WTC11 (cell line): ENCODE data around the gene KIF13A. TPM values are rescaled to one million over a fixed set of nuclear protein-coding genes. Genes with fewer than 3 reads are reported as not detected.
A peak's percentile ranks its signal among the peaks of the same experiment; 100 is the strongest.

Source experiments
- ATAC-seq: fragments of 200-7000 bp; cut with Tn5 transposase; 2 replicates; pipeline ENCODE4 v1.10.0; 2021; ENCODE audit warnings: mild to moderate bottlenecking, moderate library complexity
- CTCF ChIA-PET: fragments of 300-600 bp; sonication (Branson Sonifier 250); formaldehyde crosslinking; loops from one replicate; lab custom pipeline; 2021; ENCODE audit warnings: antibody characterized with exemption; lab: Charles Lee
- POLR2A ChIA-PET: fragments of 350-600 bp; sonication (Branson Sonifier 250); formaldehyde crosslinking; loops from one replicate; lab custom pipeline; 2021; ENCODE audit warnings: antibody characterized with exemption; lab: Charles Lee
- DNase-seq: peaks from one replicate; pipeline ENCODE4 v3.0.0; 2021; ENCODE audit warnings: low spot score
- H3K27ac Mint-ChIP-seq: 2 replicates; pipeline ENCODE4 v1.8.0; 2021; ENCODE audit warnings: mixed read lengths
- H3K27me3 Mint-ChIP-seq: 2 replicates; pipeline ENCODE4 v1.8.0; 2021; ENCODE audit warnings: low read depth, mild to moderate bottlenecking, moderate library complexity, mixed read lengths
- H3K36me3 Mint-ChIP-seq: 2 replicates; pipeline ENCODE4 v1.8.0; 2021; ENCODE audit warnings: mixed read lengths
- H3K4me1 Mint-ChIP-seq: 2 replicates; pipeline ENCODE4 v1.8.0; 2022; ENCODE audit warnings: mixed read lengths
- H3K4me3 Mint-ChIP-seq: 2 replicates; pipeline ENCODE4 v1.8.0; 2021; ENCODE audit warnings: mild to moderate bottlenecking, moderate library complexity, mixed read lengths
- H3K9me3 Mint-ChIP-seq: 2 replicates; pipeline ENCODE4 v1.8.0; 2021; ENCODE audit warnings: mixed read lengths
- CREB1 ChIP-seq: sonication (generic); formaldehyde crosslinking; IDR thresholded peaks from 2 replicates; pipeline ENCODE4 v1.8.0; 2023; ENCODE audit warnings: mild to moderate bottlenecking, missing genetic modification reagents
- E2F4 ChIP-seq: sonication (generic); formaldehyde crosslinking; IDR thresholded peaks from 2 replicates; pipeline ENCODE4 v1.8.1; 2022; ENCODE audit warnings: low read depth, mild to moderate bottlenecking, moderate library complexity, missing genetic modification reagents, borderline replicate concordance
- E2F5 ChIP-seq: sonication (generic); formaldehyde crosslinking; IDR thresholded peaks from 2 replicates; pipeline ENCODE4 v1.8.1; 2022; ENCODE audit warnings: mild to moderate bottlenecking, moderate library complexity, missing genetic modification reagents
- GABPB1 ChIP-seq: sonication (generic); formaldehyde crosslinking; IDR thresholded peaks from 2 replicates; pipeline ENCODE4 v1.8.1; 2023; ENCODE audit warnings: mild to moderate bottlenecking, missing genetic modification reagents
- HMGA2 ChIP-seq: fragments of 250-450 bp; sonication (Bioruptor Pico); IDR thresholded peaks from 2 replicates; pipeline ENCODE4 v1.4.0; 2021; ENCODE audit warnings: mild to moderate bottlenecking, moderate library complexity
- KAT7 ChIP-seq: sonication (generic); formaldehyde crosslinking; IDR thresholded peaks from 2 replicates; pipeline ENCODE4 v1.8.1; 2023; ENCODE audit warnings: missing genetic modification reagents, mild to moderate bottlenecking, borderline replicate concordance
- MYBL2 ChIP-seq: sonication (generic); formaldehyde crosslinking; IDR thresholded peaks from 2 replicates; pipeline ENCODE4 v1.8.1; 2023; ENCODE audit warnings: mild to moderate bottlenecking, moderate library complexity, missing genetic modification reagents
- NR1H2 ChIP-seq: sonication (generic); formaldehyde crosslinking; IDR thresholded peaks from 2 replicates; pipeline ENCODE4 v1.9.0; 2021; ENCODE audit warnings: mild to moderate bottlenecking, moderate library complexity, missing genetic modification reagents
- PRRX2 ChIP-seq: fragments of 250-450 bp; sonication (Bioruptor Pico); IDR thresholded peaks from 2 replicates; pipeline ENCODE4 v1.8.0; 2021; ENCODE audit warnings: mild to moderate bottlenecking
- TCF7 ChIP-seq: sonication (generic); formaldehyde crosslinking; IDR thresholded peaks from 2 replicates; pipeline ENCODE4 v1.8.0; 2022; ENCODE audit warnings: mild to moderate bottlenecking, low read depth, missing genetic modification reagents, moderate library complexity
- TEAD4 ChIP-seq: sonication (generic); formaldehyde crosslinking; IDR thresholded peaks from 2 replicates; pipeline ENCODE4 v1.8.0; 2022; ENCODE audit warnings: mild to moderate bottlenecking, missing genetic modification reagents
- USF2 ChIP-seq: sonication (generic); formaldehyde crosslinking; IDR thresholded peaks from 2 replicates; pipeline ENCODE4 v1.8.1; 2023; ENCODE audit warnings: mild to moderate bottlenecking, missing genetic modification reagents, moderate library complexity
- ZNF416 ChIP-seq: fragments of 250-450 bp; sonication (Bioruptor Pico); IDR thresholded peaks from 2 replicates; pipeline ENCODE4 v1.9.0; 2021; ENCODE audit warnings: mild to moderate bottlenecking, inconsistent platforms
- ZNF671 ChIP-seq: fragments of 250-450 bp; sonication (Bioruptor Pico); IDR thresholded peaks from 2 replicates; pipeline ENCODE4 v1.8.0; 2021; ENCODE audit warnings: mild to moderate bottlenecking
- total RNA-seq: library from RNA; stranded (reverse); gene quantifications from 3 replicates; pipeline ENCODE4 v1.2.3, GENCODE V29; 2021
- TF ChIP-seq, protein P1 (sequence below): fragments of 250-450 bp; sonication (Bioruptor Pico); IDR thresholded peaks from 2 replicates; pipeline ENCODE4 v1.9.0; 2021; ENCODE audit warnings: mild to moderate bottlenecking
- TF ChIP-seq, protein P2 (sequence below): fragments of 250-450 bp; sonication (Bioruptor Pico); IDR thresholded peaks from 2 replicates; pipeline ENCODE4 v2.1.2; 2022; ENCODE audit warnings: mild to moderate bottlenecking, moderate library complexity
- TF ChIP-seq, protein P3 (sequence below): sonication (generic); formaldehyde crosslinking; IDR thresholded peaks from 2 replicates; pipeline ENCODE4 v1.8.1; 2023; ENCODE audit warnings: mild to moderate bottlenecking, missing genetic modification reagents, moderate library complexity
- TF ChIP-seq, protein P4 (sequence below): sonication (generic); formaldehyde crosslinking; IDR thresholded peaks from 2 replicates; pipeline ENCODE4 v1.8.0; 2023; ENCODE audit warnings: missing genetic modification reagents, mild to moderate bottlenecking, borderline replicate concordance
- TF ChIP-seq, protein P5 (sequence below): sonication (generic); formaldehyde crosslinking; IDR thresholded peaks from 2 replicates; pipeline ENCODE4 v1.8.0; 2022; ENCODE audit warnings: mild to moderate bottlenecking, missing genetic modification reagents
- TF ChIP-seq, protein P6 (sequence below): sonication (generic); formaldehyde crosslinking; IDR thresholded peaks from 2 replicates; pipeline ENCODE4 v1.8.1; 2022; ENCODE audit warnings: low read depth, missing genetic modification reagents, borderline replicate concordance

The KIF13A gene
- total RNA-seq, 1 experiment from 2014 or later, result 32.7 TPM

DNA sequence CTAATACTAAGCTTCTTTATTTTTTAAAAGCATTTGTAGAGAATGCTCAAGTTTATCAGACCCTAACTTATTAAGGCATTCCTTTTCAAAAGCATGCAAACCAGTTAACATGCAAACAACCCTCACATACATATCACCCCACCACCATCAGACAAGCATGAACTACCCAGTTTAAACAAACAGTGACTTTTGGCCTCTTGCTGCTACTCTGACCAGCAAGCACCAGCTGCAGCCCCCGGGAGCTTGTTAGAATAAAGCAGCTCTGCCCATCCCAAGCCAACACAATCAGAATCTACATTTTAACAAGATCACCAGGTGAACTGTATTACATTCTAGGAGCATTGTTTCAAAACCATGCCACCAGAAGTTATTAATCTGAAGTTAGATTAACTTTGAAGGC lies 274.9 kb downstream of the KIF13A start:
- H3K9me3 Mint-ChIP-seq, result no peaks in the 10 kb centered on the region
- no peaks in the 10 kb centered on the region for H3K36me3 Mint-ChIP-seq
- H3K4me3 Mint-ChIP-seq, result no peak overlapping the region
- TF ChIP-seq GABPB1 (CRISPR knock-in tag) (0 out of 2 replicates have a peak, but pooled peaks have one; percentile 4), PRRX2 (no peak), ZNF416 (CRISPR knock-in tag) (no peak), MYBL2 (CRISPR knock-in tag) (no peak)
- ChIA-PET POLR2A (no interaction called here), CTCF (interaction anchor here (1.1 kb wide), 1 partner anchor 16 kb away, joined by 3 read pairs; no protein-coding TSS in a partner anchor)
- ATAC-seq (peak; percentile 69), DNase-seq (no peak)
- no peak overlapping the region for H3K27ac Mint-ChIP-seq
- no peaks in the 10 kb centered on the region for H3K27me3 Mint-ChIP-seq
- H3K4me1 Mint-ChIP-seq, result peaks cover 14% of the 10 kb centered on the region

- ATAC-seq (no peak), DNase-seq (no peak)
- no peaks in the 10 kb centered on the region for H3K9me3 Mint-ChIP-seq
- no peak overlapping the region for H3K27ac Mint-ChIP-seq
- TF ChIP-seq, protein P1, sequence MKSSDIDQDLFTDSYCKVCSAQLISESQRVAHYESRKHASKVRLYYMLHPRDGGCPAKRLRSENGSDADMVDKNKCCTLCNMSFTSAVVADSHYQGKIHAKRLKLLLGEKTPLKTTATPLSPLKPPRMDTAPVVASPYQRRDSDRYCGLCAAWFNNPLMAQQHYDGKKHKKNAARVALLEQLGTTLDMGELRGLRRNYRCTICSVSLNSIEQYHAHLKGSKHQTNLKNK, result no peak
- TF ChIP-seq, protein P2, sequence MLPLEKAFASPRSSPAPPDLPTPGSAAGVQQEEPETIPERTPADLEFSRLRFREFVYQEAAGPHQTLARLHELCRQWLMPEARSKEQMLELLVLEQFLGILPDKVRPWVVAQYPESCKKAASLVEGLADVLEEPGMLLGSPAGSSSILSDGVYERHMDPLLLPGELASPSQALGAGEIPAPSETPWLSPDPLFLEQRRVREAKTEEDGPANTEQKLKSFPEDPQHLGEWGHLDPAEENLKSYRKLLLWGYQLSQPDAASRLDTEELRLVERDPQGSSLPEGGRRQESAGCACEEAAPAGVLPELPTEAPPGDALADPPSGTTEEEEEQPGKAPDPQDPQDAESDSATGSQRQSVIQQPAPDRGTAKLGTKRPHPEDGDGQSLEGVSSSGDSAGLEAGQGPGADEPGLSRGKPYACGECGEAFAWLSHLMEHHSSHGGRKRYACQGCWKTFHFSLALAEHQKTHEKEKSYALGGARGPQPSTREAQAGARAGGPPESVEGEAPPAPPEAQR (CRISPR knock-in tag), result no peak
- TF ChIP-seq KAT7 (CRISPR knock-in tag) (no peak), TCF7 (CRISPR knock-in tag) (no peak), E2F4 (CRISPR knock-in tag) (no peak), USF2 (CRISPR knock-in tag) (no peak), CREB1 (CRISPR knock-in tag) (no peak), ZNF416 (CRISPR knock-in tag) (no peak), ZNF671 (CRISPR knock-in tag) (no peak), HMGA2 (CRISPR knock-in tag) (no peak), TEAD4 (CRISPR knock-in tag) (no peak), NR1H2 (CRISPR knock-in tag) (no peak), E2F5 (CRISPR knock-in tag) (no peak)
- TF ChIP-seq, protein P3, sequence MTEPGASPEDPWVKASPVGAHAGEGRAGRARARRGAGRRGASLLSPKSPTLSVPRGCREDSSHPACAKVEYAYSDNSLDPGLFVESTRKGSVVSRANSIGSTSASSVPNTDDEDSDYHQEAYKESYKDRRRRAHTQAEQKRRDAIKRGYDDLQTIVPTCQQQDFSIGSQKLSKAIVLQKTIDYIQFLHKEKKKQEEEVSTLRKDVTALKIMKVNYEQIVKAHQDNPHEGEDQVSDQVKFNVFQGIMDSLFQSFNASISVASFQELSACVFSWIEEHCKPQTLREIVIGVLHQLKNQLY, result no peak
- TF ChIP-seq, protein P4, sequence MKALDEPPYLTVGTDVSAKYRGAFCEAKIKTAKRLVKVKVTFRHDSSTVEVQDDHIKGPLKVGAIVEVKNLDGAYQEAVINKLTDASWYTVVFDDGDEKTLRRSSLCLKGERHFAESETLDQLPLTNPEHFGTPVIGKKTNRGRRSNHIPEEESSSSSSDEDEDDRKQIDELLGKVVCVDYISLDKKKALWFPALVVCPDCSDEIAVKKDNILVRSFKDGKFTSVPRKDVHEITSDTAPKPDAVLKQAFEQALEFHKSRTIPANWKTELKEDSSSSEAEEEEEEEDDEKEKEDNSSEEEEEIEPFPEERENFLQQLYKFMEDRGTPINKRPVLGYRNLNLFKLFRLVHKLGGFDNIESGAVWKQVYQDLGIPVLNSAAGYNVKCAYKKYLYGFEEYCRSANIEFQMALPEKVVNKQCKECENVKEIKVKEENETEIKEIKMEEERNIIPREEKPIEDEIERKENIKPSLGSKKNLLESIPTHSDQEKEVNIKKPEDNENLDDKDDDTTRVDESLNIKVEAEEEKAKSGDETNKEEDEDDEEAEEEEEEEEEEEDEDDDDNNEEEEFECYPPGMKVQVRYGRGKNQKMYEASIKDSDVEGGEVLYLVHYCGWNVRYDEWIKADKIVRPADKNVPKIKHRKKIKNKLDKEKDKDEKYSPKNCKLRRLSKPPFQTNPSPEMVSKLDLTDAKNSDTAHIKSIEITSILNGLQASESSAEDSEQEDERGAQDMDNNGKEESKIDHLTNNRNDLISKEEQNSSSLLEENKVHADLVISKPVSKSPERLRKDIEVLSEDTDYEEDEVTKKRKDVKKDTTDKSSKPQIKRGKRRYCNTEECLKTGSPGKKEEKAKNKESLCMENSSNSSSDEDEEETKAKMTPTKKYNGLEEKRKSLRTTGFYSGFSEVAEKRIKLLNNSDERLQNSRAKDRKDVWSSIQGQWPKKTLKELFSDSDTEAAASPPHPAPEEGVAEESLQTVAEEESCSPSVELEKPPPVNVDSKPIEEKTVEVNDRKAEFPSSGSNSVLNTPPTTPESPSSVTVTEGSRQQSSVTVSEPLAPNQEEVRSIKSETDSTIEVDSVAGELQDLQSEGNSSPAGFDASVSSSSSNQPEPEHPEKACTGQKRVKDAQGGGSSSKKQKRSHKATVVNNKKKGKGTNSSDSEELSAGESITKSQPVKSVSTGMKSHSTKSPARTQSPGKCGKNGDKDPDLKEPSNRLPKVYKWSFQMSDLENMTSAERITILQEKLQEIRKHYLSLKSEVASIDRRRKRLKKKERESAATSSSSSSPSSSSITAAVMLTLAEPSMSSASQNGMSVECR (CRISPR knock-in tag), result no peak
- TF ChIP-seq, protein P5, sequence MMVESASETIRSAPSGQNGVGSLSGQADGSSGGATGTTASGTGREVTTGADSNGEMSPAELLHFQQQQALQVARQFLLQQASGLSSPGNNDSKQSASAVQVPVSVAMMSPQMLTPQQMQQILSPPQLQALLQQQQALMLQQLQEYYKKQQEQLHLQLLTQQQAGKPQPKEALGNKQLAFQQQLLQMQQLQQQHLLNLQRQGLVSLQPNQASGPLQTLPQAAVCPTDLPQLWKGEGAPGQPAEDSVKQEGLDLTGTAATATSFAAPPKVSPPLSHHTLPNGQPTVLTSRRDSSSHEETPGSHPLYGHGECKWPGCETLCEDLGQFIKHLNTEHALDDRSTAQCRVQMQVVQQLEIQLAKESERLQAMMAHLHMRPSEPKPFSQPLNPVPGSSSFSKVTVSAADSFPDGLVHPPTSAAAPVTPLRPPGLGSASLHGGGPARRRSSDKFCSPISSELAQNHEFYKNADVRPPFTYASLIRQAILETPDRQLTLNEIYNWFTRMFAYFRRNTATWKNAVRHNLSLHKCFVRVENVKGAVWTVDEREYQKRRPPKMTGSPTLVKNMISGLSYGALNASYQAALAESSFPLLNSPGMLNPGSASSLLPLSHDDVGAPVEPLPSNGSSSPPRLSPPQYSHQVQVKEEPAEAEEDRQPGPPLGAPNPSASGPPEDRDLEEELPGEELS, result no peak
- TF ChIP-seq, protein P6, sequence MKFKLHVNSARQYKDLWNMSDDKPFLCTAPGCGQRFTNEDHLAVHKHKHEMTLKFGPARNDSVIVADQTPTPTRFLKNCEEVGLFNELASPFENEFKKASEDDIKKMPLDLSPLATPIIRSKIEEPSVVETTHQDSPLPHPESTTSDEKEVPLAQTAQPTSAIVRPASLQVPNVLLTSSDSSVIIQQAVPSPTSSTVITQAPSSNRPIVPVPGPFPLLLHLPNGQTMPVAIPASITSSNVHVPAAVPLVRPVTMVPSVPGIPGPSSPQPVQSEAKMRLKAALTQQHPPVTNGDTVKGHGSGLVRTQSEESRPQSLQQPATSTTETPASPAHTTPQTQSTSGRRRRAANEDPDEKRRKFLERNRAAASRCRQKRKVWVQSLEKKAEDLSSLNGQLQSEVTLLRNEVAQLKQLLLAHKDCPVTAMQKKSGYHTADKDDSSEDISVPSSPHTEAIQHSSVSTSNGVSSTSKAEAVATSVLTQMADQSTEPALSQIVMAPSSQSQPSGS, result no peak
- H3K27me3 Mint-ChIP-seq, result no peaks in the 10 kb centered on the region
- no peaks in the 10 kb centered on the region for H3K36me3 Mint-ChIP-seq
- POLR2A ChIA-PET, result no interaction called here
- CTCF ChIA-PET, result no interaction called here
- H3K4me3 Mint-ChIP-seq, result no peak overlapping the region
- peaks cover 21% of the 10 kb centered on the region for H3K4me1 Mint-ChIP-seq
These were observed 277.1 kb downstream of the KIF13A start for GRCh38 chr6:17710331-17710730.
